ENCODE measurements around the gene INSYN1.

Gene INSYN1

DNA sequence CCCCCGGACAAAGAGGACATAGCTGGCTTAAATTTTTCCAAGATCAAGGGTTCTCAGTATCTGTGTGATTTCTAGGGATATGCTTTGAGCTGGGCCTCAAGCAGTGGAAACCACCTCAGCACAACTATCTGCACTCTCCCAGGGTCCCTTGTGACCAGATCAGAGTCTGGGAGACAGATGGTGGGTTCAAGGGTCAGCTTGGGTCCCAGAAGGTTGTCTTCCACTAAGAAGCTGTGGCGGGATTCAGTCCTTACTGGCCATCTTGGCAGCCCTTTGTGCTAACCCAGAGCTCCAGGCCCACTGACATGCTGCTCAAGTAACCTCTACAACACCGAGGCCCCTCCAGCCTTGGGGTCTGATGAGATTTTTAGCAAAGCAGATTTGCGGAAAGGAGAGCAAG is 2.7 kb downstream of the INSYN1 start:
- TF ChIP-seq, protein P1, sequence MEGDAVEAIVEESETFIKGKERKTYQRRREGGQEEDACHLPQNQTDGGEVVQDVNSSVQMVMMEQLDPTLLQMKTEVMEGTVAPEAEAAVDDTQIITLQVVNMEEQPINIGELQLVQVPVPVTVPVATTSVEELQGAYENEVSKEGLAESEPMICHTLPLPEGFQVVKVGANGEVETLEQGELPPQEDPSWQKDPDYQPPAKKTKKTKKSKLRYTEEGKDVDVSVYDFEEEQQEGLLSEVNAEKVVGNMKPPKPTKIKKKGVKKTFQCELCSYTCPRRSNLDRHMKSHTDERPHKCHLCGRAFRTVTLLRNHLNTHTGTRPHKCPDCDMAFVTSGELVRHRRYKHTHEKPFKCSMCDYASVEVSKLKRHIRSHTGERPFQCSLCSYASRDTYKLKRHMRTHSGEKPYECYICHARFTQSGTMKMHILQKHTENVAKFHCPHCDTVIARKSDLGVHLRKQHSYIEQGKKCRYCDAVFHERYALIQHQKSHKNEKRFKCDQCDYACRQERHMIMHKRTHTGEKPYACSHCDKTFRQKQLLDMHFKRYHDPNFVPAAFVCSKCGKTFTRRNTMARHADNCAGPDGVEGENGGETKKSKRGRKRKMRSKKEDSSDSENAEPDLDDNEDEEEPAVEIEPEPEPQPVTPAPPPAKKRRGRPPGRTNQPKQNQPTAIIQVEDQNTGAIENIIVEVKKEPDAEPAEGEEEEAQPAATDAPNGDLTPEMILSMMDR (IDR thresholded peaks at IDR 0.05; ENCODE audit: low read depth, low read length), result no peak
- no peak overlapping the region for H3K4me3 ChIP-seq (replicated peaks in 1 of 2; ENCODE audit: low read depth in 2 of 2, low read length in 2 of 2)
- DNase-seq (ENCODE audit: low read depth in 2 of 2), result no peak

DNA sequence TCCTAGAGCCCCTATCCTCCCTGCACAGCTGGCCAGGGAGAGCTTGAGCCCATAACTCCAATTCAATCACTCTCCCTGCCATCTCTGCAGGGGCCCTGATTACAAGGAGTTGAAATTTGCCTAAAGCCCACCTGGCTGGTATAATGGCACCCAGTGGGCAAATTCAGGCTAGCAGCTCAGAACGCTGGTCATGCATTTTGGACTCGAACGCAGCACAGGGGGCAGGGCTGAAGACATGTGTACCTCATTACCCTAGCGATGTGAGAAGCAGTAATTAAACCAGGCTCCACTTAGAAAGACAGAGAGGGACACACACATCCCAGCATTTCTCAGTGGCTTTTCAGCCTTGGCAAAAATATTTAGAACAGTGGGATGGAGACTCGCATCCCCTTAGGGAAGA is 3.2 kb downstream of the INSYN1 start:
- DNase-seq (ENCODE audit: low read depth in 2 of 2), result no peak
- TF ChIP-seq, protein P1 (IDR thresholded peaks at IDR 0.05; ENCODE audit: low read depth, low read length), result no peak
- no peak overlapping the region for H3K4me3 ChIP-seq (replicated peaks in 1 of 2; ENCODE audit: low read depth in 2 of 2, low read length in 2 of 2)

DNA sequence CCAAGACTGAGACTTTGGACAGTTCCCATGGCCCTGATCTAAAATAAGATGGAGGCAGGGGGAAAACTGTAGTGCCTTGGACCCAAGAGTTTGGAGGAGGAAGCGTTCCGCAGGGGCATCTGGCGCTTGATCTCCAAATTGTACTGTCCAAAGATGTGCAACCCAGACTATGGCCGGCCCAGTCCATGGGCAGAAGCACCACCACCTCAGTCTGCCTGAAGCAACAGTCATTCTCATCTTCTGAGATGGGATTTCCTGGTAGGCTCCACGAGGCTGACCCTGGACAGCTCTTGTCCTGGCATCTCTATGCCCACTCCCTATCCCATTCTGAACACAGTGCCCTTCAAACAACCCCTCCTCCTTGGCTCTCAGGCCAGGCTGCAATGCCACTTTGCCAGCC is 3.6 kb downstream of the INSYN1 start:
- no peak overlapping the region for H3K4me3 ChIP-seq (replicated peaks in 1 of 2; ENCODE audit: low read depth in 2 of 2, low read length in 2 of 2)
- TF ChIP-seq, protein P1 (IDR thresholded peaks at IDR 0.05; ENCODE audit: low read depth, low read length), result no peak
- no peak for DNase-seq (ENCODE audit: low read depth in 2 of 2)

DNA sequence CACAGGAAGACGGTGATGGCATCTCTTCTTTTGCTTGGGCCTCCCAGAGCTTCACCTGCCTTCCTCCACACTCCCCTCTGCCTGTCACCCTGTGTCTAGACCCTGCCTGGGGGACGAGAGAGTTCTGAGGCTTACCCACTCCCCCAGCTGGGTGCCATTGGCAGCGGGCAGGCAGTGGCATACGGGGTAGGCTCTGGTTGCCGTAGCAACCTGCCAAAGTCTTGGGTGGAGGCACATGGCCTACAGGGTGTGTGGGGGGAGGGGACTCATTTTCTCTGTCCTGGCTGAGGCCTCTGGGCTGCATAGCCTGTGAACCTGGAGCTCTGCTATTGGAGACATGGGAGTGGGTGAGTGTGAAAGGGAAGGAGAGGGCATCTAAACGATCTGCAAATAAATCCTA is 4.4 kb downstream of the INSYN1 start:
- DNase-seq (ENCODE audit: low read depth in 2 of 2), result no peak
- TF ChIP-seq, protein P1 (IDR thresholded peaks at IDR 0.05; ENCODE audit: low read depth, low read length), result no peak
- no peak overlapping the region for H3K4me3 ChIP-seq (replicated peaks in 1 of 2; ENCODE audit: low read depth in 2 of 2, low read length in 2 of 2)

DNA sequence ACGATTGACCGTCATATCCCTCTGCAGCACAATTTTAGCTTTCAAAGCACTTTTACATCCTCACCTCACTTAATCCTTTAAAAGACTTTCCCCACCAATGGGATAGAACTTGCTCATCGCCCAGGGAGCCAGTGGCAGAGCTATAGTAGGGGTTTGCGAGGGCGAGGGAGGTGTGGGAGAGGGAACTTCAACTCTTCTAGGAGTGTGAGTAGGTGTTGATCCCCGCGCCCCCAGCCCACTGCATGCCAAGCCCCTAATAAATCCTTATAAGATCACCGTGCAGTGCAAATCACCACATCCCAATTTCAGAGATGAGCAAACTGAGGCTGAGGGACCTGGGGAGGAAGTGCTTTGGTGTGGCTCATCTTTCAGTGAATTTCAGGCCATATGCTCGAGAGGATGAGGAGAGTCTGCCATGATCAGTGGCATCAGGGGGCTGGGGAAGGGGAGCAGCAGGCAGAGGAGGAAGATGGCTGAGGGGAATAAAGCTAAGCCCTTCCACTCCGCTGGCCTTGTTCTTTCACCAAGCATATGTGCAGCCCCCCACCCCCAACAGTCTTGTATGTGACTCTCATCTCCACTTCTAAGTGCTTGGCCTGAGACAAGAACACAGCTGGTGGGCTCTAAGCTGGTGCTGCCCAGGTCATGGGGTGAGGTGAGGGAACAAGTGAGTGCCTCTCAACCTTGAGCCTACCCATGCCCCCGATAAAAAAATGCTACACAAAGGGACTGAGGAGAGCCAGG is 5.1 kb downstream of the INSYN1 start:
- TF ChIP-seq, protein P1 (IDR thresholded peaks at IDR 0.05; ENCODE audit: low read depth, low read length), result no peak
- DNase-seq (ENCODE audit: low read depth in 2 of 2), result no peak
- H3K4me3 ChIP-seq (replicated peaks in 1 of 2; ENCODE audit: low read depth in 2 of 2, low read length in 2 of 2), result no peak overlapping the region

DNA sequence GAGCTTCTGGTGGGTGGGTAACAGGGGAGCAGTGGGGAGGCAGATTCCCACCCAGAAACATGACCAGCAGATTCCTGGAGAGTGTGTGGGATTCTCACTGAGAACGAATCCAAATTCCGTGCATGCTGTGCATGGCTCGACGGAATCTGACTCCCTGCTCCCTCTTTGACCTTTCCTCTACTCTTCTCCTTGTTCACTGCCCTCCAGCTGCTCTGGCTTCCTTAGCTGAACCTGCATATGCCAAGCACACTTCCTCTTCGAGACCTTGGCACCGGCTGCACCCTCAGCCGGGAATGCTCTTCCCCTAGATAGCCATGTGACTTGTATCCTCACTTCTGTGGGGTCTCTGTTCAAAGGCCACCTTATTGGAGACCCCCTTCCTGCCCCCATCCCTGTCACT is 6.3 kb downstream of the INSYN1 start:
- DNase-seq (ENCODE audit: low read depth in 2 of 2), result peak in 1 of 2 donors; percentile 44
- H3K4me3 ChIP-seq (replicated peaks in 1 of 2; ENCODE audit: low read depth in 2 of 2, low read length in 2 of 2), result no peak overlapping the region

More for the DNA sequence above, 6.3 kb downstream of the INSYN1 start:
- TF ChIP-seq, protein P1 (IDR thresholded peaks at IDR 0.05; ENCODE audit: low read depth, low read length), result no peak

Measured in cardiac fibroblast (primary cell).